Activated CD4-positive, alpha-beta T cell treated with anti-CD3 and anti-CD28 coated beads for 24 hours (primary cell): ENCODE measurements around the gene SPEF2.
A peak's percentile ranks its signal among the peaks of the same experiment; 100 is the strongest.

Source experiments
- DNase-seq, 2 donors: peaks; one replicate each; pipeline ENCODE4 v3.0.0-alpha.2; 2020; ENCODE audit warnings: low read depth in 2 of 2

The SPEF2 gene, protein sequence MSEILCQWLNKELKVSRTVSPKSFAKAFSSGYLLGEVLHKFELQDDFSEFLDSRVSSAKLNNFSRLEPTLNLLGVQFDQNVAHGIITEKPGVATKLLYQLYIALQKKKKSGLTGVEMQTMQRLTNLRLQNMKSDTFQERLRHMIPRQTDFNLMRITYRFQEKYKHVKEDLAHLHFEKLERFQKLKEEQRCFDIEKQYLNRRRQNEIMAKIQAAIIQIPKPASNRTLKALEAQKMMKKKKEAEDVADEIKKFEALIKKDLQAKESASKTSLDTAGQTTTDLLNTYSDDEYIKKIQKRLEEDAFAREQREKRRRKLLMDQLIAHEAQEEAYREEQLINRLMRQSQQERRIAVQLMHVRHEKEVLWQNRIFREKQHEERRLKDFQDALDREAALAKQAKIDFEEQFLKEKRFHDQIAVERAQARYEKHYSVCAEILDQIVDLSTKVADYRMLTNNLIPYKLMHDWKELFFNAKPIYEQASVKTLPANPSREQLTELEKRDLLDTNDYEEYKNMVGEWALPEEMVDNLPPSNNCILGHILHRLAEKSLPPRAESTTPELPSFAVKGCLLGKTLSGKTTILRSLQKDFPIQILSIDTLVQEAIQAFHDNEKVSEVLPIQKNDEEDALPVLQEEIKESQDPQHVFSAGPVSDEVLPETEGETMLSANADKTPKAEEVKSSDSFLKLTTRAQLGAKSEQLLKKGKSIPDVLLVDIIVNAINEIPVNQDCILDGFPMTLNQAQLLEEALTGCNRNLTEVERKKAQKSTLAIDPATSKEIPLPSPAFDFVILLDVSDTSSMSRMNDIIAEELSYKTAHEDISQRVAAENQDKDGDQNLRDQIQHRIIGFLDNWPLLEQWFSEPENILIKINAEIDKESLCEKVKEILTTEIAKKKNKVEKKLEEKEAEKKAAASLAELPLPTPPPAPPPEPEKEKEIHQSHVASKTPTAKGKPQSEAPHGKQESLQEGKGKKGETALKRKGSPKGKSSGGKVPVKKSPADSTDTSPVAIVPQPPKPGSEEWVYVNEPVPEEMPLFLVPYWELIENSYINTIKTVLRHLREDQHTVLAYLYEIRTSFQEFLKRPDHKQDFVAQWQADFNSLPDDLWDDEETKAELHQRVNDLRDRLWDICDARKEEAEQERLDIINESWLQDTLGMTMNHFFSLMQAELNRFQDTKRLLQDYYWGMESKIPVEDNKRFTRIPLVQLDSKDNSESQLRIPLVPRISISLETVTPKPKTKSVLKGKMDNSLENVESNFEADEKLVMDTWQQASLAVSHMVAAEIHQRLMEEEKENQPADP (N-terminal part only)

DNA sequence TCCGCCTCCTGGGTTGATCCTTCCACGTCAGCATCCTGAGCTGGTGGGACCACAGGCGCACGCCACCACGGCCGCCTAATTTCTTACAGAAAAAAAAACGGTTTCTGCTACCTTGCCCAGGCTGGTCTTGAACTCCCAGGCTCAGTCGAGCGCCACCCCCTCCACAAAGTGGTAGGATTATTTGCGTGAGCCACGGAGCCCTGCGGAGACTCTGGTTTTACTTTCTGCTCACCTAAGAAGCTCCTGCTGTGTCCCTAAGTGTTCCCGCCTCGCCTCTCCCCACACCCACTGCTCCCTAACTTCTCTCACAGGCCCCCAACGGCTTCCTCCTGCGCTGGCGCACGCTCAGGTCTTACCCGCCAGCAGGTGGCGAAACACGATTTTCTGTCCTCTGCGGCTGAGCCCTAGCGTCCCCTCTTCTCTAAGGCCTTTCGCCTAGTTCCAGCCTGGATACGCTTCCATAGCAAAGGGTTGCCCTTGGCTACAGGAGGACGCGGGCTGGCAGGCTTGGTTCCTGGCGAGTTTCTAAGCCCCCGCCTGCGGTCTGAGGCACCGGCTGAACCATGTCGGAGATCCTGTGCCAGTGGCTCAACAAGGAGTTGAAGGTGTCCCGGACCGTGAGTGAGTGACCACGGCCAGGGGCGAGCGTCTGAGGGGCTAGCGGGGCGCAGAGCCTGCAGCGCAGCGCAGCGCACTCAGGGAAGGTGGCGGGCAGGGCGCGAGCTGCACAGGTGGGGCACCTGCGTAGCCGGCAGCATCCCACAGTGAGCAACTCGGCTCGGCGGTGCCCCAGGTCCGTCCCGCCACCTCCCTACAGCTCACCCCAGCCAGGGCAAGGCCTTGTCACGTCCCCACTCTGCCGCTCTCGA is at the start of gene SPEF2:
TSS of gene SPEF2 (plus strand) at position 429 of the 869 bp plus-strand sequence. CDS start at position 564, 135 bp downstream.
- DNase-seq, result peak; percentile 59 to 73

GRCh38 chr5:35575578-35575977 is 42.1 kb upstream of the SPEF2 start:
- no peak for DNase-seq

GRCh38 chr5:35587419-35587818 is 30.2 kb upstream of the SPEF2 start:
- no peak for DNase-seq

GRCh38 chr5:35593338-35593737 is 24.3 kb upstream of the SPEF2 start:
- DNase-seq, result no peak

DNA sequence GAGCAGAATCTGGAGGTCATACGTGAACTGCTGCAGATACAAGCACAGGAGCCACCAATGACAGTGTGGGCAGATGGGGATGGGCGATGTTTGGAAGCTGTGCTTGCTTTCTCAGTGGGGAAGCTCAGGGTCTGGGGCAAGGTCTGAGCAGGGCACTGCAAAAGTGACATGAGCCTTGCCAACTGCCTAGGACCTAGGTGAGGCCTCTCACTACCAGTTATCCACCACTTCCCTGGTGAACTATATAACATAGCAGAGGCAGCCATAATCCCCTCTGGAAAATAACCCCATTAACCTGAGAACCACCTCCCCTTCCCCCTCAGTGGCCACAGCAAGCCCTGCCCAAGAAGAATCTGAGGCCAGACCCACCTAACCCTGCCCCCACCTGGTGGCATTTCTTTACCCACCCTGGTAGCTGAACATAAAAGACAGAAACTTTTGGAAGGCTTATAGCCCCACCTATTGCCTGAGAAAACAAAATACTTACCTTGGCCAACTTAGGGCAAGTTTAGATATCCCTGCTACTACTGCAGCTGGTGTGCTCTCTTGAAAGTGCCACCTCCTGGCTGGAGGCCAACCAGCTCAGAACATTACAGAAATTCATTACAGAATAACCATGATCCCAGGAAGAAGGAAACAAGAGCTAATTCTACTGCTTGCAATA is 18.8 kb upstream of the SPEF2 start:
- no peak for DNase-seq

DNA sequence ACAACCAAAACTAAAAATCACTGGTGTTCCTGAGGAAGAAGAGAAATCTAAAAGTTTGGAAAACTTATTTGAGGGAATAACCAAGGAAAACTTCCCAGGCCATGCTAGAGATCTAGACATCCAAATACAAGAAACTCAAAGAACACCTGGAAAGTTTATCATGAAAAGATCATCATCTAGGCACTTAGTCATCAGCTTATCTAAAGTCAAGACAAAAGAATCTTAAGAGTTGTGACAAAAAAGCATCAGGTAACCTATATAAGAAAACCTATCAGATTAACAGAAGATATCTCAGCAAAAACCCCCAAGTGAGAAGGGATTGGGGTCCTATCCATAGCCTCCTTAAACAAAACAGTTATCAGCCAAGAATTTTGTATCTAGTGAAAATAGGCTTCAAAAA is 17.1 kb upstream of the SPEF2 start:
- no peak for DNase-seq

DNA sequence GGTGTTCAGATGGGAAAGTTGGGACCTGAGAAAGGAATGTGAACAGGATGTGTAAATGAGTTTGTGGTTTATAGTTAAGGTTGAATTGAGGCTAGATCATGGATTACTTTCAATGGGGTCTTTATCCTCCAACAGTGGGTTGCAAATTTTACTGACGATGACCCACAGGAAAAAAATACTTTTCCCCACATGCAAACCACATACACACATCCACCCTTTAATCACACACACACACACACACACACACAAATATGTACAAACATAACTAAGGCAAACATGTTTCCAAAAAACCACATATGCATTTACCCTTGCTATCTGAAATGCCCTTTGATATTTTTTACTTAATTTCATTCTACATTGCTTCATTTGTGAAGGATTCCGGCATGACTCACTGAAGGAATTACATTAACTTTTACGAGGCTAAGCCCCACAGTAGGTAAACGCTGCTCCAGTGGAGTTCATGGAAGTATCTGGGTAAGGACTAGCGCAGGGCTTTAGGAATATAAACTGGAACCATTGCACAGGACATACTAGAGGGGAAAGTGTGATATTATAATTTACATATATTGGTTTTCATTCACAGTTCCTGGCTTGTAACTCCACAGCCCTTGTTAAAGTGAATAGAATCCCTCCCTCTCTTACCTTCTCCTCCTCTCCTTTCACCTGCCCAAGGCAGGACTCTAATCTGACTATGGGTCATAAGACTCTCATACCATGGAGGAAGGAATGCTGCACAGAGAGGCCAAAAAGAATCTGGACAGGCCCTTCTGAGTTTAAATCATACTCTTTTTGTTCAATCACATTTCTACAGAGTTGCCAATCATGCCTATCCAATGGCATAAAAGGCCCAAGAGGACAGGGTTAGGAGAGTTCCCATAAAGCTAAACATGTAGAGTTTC is 8.5 kb upstream of the SPEF2 start:
- DNase-seq, result no peak

DNA sequence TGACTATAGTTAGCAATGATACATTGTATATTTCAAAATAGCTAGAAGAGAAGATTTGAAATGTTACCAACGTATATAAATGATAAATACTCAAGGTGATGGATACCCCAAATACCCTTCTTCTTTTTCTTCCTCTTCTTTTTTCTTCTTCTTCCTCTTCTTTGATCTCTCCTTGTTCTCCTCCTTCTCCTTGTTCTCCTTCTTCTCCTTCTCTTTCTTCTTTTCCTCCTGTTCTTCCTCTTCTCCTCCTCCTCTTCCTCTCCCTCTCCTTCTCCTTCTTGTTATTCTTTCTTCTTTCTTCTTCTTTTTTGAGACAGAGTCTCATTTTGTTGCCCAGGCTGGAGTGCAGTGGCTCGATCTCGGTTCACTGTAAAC is 616 bp upstream of the SPEF2 start:
- no peak for DNase-seq

DNA sequence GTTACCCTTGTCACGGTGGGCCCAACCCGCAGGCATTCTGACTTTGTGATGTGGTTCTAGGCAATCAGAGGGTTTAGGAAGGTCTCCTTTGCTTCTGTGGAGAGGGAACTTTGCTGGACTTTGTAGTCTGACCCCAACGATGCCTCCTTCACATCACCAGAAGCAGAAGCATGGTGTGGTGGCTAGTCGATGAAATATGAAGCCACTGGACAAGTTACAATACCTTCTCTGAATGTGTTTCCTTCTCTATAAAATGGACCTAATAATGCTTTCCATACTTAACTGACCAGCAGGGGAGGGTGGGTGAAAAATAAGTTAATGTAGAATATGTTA is 607 bp downstream of the SPEF2 start:
- no peak for DNase-seq

- no peak for DNase-seq
Observed at GRCh38 chr5:35618781-35619180, 1.1 kb downstream of the SPEF2 start.

DNA sequence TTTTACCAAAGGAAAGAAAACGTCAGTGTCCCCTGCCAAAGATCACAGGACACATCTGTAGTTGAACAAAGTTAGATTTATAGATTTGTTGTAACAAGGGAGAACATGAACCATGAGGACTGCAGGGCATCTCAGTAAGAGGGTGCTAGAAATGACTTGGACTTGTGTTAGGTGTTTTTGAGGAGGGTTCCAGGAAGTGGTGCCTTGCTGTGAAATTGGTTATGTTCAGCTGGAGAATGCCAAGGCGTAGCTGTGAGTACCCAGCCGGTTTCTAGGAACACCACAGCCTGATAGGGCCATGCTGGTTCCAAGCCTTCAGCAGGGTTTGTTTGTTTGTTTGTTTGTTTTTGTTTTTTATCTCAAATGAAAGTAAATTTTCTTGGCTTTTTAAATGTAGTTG is 5.3 kb downstream of the SPEF2 start:
- DNase-seq, result no peak

DNA sequence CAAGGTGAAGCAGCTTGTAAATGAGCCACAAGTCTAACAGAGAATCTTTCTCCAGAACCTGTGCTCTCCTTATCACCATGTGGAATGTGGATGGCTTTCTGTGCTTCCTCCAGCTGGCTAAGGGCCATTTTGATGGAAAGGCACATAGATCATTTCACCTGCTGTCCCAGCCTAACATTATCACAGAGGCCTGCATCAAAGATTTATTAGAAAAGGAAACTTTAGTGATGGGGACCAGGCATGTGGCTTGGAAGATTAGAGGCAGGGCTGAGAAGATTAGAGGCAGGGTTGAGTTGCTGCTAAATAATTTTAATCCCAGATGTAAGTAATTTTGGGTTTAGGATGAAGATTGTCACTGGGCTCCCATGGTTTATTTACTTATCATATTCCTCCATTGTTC is 6.3 kb downstream of the SPEF2 start:
- no peak for DNase-seq

DNA sequence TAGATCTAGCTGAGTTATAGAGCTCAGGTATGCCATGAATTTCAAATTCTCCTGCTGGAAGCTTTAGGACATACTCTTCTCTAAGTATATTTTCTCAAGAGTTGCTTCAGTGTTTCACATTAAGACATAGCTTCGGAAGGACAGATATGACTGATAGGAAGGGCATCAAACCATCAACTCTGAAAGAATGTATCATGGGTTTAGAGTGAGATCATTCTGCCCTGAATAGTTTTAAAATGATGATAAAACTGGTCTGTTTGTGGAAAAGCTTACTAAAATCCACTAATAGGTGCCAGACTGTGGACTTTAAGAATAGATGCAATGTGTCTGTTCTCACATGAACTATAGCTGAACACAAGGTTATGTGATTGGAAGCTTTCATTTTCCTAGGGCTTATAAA is 8.4 kb downstream of the SPEF2 start:
- DNase-seq, result no peak

GRCh38 chr5:35626553-35626952 is 8.9 kb downstream of the SPEF2 start:
- no peak for DNase-seq

- no peak for DNase-seq
Observed at GRCh38 chr5:35634326-35634725, 16.7 kb downstream of the SPEF2 start.

- DNase-seq, result no peak
Observed at GRCh38 chr5:35640623-35641022, 23.0 kb downstream of the SPEF2 start.

- no peak for DNase-seq
Observed at GRCh38 chr5:35644543-35644942, 26.9 kb downstream of the SPEF2 start.

- DNase-seq, result no peak
Observed at GRCh38 chr5:35647128-35647527, 29.5 kb downstream of the SPEF2 start.

DNA sequence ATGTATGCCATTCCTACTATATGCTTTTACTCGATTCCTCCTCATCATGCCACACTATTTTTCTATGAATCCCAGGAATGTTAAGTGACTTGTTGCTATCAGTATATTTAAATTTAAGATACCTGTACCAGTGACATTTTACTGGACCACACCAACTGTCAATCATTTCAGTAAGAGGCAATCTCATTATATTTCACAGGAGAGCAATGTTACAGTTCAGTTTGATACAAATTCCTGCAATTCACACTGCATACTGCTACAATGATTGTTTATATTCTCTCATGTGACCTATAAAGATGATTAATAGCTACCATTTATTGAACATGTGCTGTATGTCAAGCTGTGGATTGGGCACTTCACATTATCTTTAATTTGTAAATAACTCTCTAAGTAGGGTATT is 30.0 kb downstream of the SPEF2 start:
- DNase-seq, result no peak
